ENCODE data around the gene FMO2.
"Not testable (repeated sequence)": the region's sequence is repeated elsewhere in the genome, so short reads cannot be mapped to it uniquely, and the experiment has no call there.

The FMO2 gene

DNA sequence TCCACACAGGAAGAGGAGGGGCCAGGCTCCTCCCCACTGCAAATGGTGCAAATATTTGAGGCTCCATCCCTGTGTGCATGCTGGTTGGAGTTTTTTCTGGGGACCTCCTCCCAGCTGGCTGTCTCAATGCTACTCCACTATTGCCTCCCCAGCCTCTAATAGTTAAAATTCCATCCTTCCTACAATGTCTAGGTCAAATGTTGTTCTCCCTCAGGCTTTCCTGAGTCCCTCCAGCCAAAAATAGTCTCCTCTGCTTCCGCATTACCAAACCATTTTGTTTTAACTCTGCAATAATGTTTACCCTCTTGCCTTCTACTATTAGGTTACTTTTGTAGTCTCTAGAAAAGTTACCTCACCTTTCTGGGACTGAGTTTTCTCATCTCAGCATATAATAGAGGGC is 33.6 kb downstream of the FMO2 start:
- no peak for DNase-seq

DNA sequence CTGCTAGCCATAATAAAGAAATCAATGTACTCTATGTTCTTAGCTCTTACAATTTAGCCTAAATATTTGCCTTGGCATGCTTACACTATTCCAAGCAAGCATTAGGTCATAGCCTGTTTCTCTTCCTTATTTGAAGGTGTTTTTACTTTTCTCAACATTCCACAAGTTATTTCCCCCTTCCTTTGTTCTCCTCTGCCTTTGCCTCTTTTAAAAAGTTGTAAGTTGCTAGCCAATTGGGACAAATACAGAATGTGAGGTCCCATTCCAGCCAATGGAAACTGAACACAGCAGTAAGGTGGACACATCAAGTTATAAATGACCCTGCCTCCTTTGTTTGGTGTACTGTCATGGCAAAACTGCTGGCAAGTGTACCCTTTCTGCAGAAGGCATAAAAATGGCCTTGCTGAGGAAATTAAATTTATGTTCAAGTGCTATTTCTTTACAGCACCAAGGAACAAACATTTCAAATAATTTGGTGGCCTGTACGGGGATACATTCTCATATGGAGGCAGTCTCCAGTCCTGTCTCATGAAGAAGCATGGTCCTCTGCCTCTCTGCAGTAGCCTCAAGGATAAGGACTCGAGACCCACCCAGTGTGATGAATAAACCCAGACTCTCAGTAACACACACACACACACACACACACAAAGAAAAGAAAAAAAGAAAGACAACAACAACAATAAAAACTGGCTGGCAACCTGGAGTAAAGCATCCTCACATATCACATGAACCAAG is 34.4 kb downstream of the FMO2 start:
- no peak for DNase-seq

DNA sequence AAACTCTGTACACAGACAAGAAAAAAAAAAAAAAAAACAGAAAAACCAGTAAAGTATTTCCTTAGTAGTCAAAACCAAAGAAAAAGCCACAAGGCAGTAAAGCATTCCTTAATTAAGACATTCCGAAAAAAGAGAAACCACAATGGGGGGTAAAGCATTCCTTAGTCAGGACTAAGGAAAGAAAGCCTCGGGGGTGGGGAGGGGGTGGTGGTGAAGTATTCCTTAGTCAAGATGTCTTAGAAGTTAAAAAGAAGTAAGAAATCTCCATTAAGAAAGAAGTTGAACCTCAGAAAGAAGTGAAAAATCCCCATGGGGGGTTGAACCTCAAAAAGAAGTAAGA is 35.0 kb downstream of the FMO2 start:
- no peak for DNase-seq

DNA sequence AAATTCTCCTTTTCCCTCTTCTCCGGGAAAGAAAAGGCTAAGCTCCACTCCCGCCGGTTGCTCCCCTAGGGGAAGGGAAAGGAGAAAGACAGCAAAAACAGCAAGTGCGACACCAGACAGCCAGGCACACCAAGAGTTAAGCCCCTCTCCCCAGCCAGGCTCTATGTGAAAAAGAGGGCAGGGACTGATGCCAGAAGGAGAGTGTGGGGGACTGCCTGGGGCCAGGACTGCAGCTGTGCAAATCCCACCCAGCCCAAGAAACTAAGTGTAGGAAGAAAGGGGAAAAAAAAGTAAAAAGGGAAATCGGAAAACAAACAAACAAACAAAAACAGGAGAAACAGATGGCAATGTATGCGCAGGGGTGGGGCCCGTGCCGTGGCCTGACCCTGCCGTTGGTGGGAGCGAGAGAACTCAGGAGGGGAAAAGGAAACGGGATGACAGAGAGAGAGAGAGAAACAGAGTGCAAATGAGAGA is 35.5 kb downstream of the FMO2 start:
- peak in 18 of 56 donors; percentile 3 to 41 (median 10) for DNase-seq

DNA sequence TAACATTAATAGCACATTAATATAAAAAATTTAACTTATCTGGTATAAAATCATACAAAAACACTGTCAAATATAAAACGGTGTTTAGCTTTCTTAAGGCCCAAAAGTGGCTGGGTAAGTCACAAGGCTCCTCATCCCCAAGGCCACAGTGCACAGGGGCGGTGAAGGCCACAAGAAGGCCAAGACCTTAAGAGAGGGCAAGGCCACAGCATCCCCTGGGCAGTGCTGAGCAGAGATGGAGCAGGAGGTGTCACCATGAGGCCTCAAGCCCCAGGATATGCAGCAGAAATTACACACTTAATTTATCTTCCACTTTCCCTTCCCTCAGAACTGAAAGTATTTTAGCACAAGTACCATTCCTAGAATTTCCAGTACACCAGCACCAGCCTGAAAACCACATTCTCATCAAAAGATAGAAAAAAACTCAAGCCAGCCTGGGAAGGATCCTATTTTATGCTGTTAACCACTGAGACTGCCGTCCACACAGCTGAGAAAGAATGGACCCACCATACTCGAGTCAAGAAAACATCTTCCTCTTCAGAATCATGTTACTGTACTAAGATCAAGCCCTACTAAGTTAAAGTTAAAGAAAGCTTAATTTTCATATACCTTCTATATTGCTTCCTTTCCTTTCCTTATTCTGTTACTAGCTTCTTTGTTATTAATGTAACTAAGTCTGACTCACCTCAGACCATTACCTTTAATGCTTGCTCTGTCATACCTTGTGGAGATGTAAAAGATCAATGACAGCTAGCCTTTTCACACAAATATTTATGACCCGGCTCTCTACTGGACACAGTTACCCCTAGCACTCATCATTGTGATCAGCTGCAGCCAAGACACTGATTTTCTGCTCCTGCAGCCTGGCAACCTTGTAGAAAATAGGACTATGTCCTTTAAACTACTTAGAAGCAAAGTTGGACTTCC is 36.8 kb downstream of the FMO2 start:
- DNase-seq: no peak

DNA sequence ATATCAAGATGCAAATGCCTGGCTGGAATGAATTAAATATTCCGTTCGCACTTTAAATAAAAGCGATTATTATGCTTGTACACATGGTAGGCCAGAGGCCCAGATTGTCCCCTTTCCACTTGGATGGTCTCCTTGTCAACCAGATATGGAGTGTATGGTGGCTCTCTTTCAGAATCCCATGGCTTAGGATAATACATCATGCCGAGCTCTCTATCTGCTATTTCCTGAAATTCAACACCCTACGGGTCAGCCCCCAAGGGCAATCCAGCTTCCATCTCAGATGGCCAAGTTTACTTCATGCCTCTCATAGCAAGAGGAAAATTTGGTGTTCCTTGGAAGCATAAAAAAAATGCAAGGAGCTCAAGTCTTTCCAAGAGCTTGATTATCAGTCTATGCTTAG is 37.8 kb downstream of the FMO2 start:
- no peak for DNase-seq

DNA sequence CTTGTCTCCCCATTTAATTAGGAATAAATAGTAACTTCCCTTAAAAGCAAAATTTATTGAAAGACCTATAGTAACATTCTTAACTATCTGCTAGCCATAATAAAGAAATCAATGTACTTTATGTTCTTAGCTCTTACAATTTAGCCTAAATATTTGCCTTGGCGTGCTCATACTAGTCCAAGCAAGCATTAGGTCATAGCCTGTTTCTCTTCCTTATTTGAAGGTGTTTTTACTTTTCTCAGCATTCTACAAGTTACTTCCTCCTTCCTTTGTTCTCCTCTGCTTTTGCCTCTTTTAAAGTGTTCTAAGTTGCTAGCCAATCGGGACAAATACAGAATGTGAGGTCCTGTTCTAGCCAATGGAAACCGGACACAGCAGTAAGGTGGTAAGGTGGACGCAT is 39.2 kb downstream of the FMO2 start:
- DNase-seq: not testable (repeated sequence)

DNA sequence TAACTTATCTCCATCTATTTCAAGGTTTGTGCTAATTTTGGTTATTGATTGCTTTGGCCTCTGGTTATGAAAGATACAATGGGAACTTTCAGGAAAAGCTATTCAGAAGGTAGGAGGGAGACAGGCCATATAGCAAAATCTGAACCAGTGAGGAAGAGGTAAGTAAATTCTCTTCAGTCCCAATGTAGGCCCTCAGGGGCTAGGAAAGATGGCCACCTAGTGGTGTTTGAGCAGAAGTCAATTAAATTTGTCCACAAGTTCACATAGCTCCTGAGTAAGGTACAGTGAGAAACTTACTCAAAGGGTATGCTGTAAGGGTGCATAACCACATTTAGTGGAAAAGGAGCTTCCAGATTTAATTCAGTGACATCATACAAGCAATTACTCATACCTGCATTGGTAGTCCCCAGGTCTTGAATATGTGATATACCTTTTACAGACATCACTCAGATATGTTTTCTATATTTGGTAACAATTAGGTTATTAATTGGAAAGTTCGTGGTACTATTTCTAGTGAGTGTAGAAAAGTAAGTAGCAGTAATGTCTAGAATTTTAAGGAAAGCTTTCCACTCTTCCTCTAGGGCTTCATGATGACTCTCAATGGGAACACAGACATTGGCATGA is 41.8 kb downstream of the FMO2 start:
- peak in 13 of 56 donors; percentile 1 to 59 (median 17) for DNase-seq

DNA sequence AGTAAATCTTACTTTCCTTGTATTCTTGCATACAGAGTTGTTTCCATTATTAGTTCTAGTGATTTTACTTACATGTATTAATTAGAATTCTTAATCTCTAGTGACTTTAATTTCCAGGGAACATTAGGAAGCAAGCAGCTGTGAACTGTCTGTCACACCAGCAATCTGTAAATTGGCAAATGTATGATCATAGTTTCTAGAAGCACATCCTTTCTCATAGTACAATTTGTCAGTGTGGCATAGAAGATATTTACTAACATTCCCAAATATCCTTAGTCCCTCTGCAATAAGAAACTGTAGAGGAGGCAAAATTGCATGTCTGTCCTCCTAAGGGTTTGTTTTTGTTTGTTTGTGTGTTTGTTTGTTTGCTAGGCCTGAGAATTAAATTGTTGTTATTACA is 46.2 kb downstream of the FMO2 start:
- no peak for DNase-seq

GRCh38 chr1:171233183-171233582 is 48.1 kb downstream of the FMO2 start:
- no peak for DNase-seq

GRCh38 chr1:171236231-171236630 is 51.1 kb downstream of the FMO2 start:
- DNase-seq: not testable (repeated sequence)

GRCh38 chr1:171243878-171244277 is 58.8 kb downstream of the FMO2 start:
- DNase-seq: no peak

DNA sequence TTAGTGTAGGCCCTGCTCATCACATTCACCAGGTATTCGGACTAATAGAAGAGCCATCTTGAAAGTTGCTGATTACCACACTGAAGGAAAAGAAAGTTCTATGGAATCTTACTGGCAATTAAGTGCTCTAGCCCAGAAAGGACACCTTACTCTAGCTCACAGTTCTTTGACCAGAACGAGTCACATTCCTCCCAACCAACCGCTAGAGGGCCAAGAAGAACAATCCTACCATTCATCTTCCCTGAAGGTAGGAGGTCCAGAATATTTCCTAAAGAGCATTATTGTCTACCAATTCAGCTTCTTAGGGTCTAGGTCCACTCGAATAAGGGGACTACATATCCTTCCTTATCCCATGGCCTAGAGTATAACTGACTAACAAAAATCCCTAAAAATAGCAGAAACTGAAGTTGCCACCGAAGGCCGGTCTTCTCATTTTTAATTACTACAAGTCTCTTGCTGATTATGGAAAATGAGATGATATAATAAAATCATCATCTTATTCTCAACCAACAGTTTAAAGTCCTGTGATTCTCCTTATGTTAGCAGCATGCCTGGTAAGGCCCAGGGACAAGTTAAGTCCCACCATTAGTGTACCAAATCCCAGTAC is 60.5 kb downstream of the FMO2 start:
- peak in 2 of 56 donors; percentile 3 to 8 for DNase-seq

DNA sequence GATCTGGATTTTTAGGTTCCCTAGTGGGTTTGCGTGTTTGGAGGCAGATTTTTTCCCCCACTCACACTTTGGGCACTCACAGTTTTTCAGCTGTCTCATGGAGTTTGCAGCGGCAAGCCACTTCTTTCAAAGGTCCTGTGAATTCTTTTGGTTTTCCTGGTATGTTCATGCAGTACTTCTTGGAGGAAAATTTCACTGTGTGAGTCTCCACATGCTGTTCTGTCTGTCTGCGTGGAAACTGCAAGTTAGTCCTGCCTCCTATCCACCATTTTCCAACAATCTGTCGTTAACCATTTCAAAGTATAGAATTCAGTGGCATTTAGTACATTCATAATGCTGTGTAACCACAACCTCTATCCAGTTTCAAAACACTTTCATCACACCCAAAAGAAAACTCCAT is 62.4 kb downstream of the FMO2 start:
- DNase-seq: no peak

- no peak for DNase-seq
These were observed 63.2 kb downstream of the FMO2 start, which contains the start of gene FMO1 for GRCh38 chr1:171248302-171248701. Gene FMO1, plus strand, starts transcription at chr1:171248494. Its CDS starts 9,594 bp downstream, at chr1:171258088.

GRCh38 chr1:171248841-171249240 is 63.7 kb downstream of the FMO2 start:
- DNase-seq: no peak

DNA sequence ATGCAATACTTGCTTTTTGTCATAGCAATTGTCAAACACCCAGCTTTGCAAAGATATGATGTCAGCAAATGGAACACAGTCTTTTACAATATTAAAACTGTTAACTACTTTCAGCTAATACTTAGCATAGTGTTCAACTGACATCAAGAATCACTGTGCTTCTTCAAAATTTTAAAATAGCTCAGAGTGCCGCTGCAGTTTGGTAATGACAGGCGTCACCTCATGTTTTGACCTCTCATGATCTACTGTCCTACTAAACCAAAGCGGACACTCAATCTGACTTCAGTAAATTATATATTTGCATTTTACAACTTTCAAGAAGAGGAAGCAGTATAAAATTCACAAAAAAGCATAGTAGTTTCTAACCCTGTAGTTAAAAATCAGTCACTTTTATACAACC is 65.2 kb downstream of the FMO2 start:
- DNase-seq: no peak

GRCh38 chr1:171251042-171251951 is 66.2 kb downstream of the FMO2 start:
- peak in 5 of 56 donors; percentile 1 to 18 (median 3) for DNase-seq

GRCh38 chr1:171251952-171252300 is 66.8 kb downstream of the FMO2 start:
- no peak for DNase-seq

DNA sequence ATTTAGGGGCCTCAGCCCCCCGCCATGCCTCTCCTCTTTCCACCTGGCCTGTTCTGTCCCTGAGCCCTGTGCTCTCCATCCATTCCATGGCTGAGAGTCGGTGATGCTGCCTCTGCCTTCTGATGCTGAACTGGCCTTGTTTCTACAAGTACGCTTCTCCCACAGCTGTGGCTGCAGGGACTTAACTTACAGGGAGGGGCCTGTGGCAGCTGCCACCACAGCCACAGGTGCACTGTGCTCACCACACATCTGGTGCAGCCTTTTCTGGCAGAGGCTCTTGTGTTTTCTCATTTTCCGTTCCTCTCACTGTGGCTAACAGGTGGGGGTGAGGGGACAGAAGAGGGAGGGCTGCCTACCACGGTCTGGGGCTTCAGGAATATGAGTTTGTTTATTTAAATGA is 67.4 kb downstream of the FMO2 start:
- DNase-seq: no peak

DNA sequence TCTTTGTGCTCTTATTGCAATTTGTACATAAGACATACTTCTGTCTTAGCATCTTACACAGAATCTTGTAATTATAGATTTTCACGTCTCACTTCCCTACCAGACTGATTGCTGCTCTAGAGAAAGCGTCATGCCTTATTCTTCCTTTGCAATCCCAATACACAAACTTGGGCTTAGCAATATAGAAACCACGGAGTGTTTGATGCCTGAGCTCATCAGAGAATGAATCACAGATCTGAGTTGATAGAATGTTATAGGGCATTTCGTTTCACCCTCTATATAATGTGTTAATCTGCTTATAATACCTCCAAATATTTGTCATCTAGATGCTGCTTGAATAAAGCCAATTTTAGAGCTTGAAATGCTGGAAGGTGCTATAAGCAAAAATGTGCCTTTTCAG is 69.8 kb downstream of the FMO2 start:
- DNase-seq: no peak
